NB4 (cell line): ENCODE data around the gene HLA-DQB1.
"Not testable (repeated sequence)": the region's sequence is repeated elsewhere in the genome, so short reads cannot be mapped to it uniquely, and the experiment has no call there.

Source experiments
- DNase-seq: peaks from one replicate; pipeline ENCODE4 v3.0.0; 2010; ENCODE audit warnings: low read depth
- H3K4me3 ChIP-seq: one replicate; pipeline ENCODE4 v1.5.1; 2011; ENCODE audit warnings: mild to moderate bottlenecking, low read depth, low read length, moderate library complexity
- MYC ChIP-seq: IDR thresholded peaks from 2 replicates; pipeline ENCODE4 v1.6.1; 2011; ENCODE audit warnings: low read depth, low read length
- POLR2A ChIP-seq: IDR thresholded peaks from 2 replicates; pipeline ENCODE4 v1.6.1; 2011; ENCODE audit warnings: mild to moderate bottlenecking; ENCODE audit not compliant: insufficient read length; ENCODE audit errors: extremely low read depth
- TF ChIP-seq, protein P1 (sequence below): IDR thresholded peaks from one replicate; pipeline ENCODE4 v1.5.1; 2012; ENCODE audit warnings: low read depth, low read length
- TF ChIP-seq, protein P2 (sequence below): IDR thresholded peaks from 2 replicates; pipeline ENCODE4 v1.6.1; 2011; ENCODE audit warnings: low read depth, low read length

The HLA-DQB1 gene

DNA sequence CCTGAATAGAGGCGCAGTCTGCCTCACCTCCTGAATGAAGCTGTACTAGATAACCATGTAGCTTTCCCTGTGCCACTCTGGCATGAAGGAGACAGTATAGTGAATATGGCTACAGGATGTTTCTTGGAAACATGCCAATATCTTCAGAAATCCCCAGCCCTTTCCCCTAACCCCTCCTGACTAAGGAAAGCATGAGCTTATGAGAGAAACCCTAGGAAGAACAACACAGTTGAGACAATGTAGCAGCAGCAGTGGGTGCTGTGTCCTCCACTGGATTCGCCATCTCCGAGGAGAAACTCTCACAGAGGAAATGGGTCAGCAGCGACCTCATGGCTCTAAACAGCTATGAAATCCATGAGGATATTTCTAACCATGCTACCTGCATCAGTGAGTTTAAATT lies 22.6 kb downstream of the HLA-DQB1 start:
- no peak overlapping the region for H3K4me3 ChIP-seq
- DNase-seq, result no peak
- no peak for TF ChIP-seq POLR2A
- TF ChIP-seq, protein P1, sequence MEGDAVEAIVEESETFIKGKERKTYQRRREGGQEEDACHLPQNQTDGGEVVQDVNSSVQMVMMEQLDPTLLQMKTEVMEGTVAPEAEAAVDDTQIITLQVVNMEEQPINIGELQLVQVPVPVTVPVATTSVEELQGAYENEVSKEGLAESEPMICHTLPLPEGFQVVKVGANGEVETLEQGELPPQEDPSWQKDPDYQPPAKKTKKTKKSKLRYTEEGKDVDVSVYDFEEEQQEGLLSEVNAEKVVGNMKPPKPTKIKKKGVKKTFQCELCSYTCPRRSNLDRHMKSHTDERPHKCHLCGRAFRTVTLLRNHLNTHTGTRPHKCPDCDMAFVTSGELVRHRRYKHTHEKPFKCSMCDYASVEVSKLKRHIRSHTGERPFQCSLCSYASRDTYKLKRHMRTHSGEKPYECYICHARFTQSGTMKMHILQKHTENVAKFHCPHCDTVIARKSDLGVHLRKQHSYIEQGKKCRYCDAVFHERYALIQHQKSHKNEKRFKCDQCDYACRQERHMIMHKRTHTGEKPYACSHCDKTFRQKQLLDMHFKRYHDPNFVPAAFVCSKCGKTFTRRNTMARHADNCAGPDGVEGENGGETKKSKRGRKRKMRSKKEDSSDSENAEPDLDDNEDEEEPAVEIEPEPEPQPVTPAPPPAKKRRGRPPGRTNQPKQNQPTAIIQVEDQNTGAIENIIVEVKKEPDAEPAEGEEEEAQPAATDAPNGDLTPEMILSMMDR, result no peak
- TF ChIP-seq, protein P2, sequence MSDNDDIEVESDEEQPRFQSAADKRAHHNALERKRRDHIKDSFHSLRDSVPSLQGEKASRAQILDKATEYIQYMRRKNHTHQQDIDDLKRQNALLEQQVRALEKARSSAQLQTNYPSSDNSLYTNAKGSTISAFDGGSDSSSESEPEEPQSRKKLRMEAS, result no peak
- TF ChIP-seq MYC, result no peak

DNA sequence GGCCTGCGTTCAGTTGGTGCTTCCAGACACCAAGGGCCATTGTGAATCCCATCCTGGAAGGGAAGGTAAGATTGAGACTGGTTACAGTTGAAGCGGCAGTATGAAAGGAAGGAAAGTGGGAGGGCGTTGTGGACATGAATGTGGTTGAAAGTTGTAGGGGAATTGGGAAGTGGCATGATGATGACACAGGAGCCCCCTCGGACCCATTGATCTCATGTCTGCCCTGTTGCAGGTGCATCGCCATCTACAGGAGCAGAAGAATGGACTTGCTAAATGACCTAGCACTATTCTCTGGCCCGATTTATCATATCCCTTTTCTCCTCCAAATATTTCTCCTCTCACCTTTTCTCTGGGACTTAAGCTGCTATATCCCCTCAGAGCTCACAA lies 23.7 kb downstream of the HLA-DQB1 start:
- no peak overlapping the region for H3K4me3 ChIP-seq
- peak; percentile 22 for DNase-seq
- no peak for TF ChIP-seq POLR2A
- no peak for TF ChIP-seq MYC
- TF ChIP-seq, protein P1, result no peak
- TF ChIP-seq, protein P2, result no peak

DNA sequence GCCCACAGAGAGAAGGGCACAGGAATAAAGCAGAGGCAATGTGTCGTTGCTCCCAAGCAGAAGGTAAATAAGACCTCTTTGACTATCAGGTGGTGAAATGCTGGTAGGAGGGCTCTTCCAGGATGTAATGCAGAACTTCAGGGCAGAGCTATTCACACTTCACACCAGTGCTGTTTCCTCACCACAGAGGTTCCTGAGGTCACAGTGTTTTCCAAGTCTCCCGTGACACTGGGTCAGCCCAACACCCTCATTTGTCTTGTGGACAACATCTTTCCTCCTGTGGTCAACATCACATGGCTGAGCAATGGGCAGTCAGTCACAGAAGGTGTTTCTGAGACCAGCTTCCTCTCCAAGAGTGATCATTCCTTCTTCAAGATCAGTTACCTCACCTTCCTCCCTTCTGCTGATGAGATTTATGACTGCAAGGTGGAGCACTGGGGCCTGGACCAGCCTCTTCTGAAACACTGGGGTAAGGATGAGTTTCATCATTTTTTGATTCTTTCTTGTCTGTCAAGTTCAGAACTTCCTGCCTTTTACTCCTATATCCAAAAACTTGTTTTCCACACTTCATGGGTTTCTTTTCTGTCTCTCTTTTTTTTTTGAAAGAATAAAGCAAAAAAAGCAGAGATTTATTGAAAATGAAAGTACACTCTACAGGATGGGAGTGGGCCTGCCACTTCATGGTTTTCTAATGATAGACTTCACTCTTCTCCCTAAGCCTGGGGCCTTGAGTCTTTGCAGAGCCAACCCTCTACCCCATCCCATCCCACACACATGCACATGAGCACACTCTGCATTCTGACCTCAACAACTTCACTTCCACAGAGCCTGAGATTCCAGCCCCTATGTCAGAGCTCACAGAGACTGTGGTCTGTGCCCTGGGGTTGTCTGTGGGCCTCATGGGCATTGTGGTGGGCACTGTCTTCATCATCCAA lies 24.4 kb downstream of the HLA-DQB1 start:
- not testable (repeated sequence) for H3K4me3 ChIP-seq, DNase-seq

DNA sequence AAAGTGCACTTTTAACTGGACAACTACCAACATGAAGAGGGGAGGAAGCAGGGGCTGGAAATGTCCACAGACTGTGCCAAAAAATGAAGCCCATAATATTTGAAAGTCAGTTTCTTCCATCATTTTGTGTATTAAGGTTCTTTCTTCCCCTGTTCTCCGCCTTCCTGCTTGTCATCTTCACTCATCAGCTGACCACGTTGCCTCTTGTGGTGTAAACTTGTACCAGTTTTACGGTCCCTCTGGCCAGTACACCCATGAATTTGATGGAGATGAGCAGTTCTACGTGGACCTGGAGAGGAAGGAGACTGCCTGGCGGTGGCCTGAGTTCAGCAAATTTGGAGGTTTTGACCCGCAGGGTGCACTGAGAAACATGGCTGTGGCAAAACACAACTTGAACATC lies 25.3 kb downstream of the HLA-DQB1 start:
- no peak for DNase-seq
- H3K4me3 ChIP-seq, result no peak overlapping the region

DNA sequence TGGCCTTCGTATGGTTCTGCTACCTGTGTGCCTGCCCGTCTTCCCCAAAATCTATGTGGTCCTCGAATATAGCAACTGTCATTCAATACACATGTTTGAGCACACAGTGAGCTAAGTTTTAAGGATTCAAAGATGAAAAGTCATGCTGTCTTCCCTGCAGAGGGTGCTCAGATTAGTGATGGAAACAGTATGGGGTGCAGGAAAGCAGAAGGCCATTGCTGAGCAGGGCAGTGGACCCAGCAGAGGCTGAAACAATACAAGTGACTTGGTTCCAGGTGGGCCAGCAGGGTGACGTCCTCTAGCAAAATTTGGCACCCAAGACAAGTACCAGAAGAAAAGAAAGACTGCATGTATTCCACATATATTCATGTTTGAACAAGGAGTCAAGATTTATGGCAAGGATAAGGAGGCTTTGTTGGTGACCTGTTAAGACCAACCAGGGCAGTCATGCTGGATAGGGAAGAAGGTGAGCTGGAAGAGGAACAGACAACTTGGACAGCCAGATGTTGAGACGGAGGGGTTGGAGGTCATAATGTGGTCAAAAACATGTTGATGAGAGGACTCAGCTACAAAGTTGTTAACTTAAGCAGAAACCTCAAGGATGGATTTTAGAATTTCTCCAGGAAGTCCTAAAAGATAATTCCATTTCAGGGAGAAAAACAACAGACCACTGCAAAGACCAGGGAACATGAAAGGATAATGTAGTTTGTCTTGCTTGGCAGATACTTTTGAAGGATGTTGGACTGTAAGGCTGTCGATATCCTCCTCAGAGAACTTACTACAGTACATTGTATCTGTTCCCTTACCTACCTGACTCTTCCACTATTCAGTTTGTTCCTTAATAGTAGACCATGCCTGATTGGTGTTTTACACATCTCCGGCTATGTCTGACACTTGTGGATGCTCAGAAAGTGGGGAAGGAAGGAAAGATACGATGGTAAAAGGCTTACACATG lies 26.7 kb downstream of the HLA-DQB1 start:
- TF ChIP-seq MYC (no peak), POLR2A (no peak)
- TF ChIP-seq, protein P1, result no peak
- TF ChIP-seq, protein P2, result no peak
- H3K4me3 ChIP-seq, result no peak overlapping the region
- no peak for DNase-seq

More for the DNA sequence above, 25.3 kb downstream of the HLA-DQB1 start:
- TF ChIP-seq MYC, result no peak
- no peak for TF ChIP-seq POLR2A
- TF ChIP-seq, protein P2, result no peak

DNA sequence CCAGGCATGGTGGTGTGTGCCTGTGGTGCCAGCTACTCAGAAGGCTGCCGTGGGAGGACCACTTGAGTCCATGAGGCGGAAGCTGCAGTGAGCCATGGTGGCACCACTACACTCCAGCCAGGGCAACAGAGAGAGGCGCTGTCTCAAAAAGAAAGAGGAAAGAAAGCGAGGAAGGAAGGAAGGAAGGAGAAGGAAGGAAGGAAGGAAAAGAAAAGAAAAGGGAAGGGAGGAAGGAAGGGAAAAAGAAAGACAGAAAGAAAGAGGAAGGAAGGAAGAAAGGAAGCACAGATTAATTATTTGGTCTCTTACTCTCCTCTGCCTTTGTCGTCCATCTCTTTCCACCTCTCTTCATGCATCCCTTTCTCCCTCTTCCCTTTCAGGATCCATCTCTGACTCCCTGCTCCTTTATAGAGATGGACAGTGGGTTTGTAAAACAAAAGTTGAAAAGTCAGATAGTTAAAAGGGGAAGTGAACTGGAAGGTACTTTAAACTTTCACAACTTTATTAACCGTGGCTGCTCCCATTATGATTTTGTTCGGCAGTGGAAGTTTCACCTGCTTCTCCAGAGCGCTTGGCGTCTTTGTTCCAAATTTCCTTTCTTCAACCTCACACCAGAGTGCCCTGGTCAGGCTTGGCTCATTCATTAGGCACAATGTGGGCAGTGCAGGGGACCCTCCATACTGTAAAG lies 27.8 kb downstream of the HLA-DQB1 start:
- TF ChIP-seq POLR2A (no peak), MYC (no peak)
- TF ChIP-seq, protein P2, result no peak
- DNase-seq, result no peak
- H3K4me3 ChIP-seq, result no peak overlapping the region
